GM12872 (cell line): Measurements from ENCODE around the gene EGFL6.

Experiments
- TF ChIP-seq, protein P1 (sequence below): IDR thresholded peaks from 3 replicates; pipeline ENCODE4 v1.5.1; 2011; ENCODE audit warnings: low read depth, mild to moderate bottlenecking, low read length, moderate library complexity; ENCODE audit not compliant: insufficient read depth

Gene EGFL6

DNA sequence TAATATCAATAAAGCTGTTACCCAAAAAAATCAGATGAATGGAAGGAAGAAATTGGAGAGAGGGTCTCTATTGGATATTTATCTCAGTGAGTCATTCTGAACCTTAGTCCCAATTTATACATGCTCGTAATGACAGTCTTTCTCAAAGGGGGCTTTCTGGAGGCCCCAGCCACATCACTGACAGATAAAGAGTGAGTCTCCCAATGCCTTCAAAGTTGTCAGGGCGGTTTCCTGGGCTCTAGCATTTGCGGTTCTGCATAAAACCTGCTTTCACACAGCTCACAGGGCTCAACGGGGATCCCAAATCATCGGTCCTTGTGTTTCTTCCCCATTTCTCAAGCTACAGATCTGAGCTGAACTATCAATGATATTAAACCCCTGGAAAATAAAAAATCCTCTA is 100.8 kb downstream of the EGFL6 start:
- TF ChIP-seq, protein P1, sequence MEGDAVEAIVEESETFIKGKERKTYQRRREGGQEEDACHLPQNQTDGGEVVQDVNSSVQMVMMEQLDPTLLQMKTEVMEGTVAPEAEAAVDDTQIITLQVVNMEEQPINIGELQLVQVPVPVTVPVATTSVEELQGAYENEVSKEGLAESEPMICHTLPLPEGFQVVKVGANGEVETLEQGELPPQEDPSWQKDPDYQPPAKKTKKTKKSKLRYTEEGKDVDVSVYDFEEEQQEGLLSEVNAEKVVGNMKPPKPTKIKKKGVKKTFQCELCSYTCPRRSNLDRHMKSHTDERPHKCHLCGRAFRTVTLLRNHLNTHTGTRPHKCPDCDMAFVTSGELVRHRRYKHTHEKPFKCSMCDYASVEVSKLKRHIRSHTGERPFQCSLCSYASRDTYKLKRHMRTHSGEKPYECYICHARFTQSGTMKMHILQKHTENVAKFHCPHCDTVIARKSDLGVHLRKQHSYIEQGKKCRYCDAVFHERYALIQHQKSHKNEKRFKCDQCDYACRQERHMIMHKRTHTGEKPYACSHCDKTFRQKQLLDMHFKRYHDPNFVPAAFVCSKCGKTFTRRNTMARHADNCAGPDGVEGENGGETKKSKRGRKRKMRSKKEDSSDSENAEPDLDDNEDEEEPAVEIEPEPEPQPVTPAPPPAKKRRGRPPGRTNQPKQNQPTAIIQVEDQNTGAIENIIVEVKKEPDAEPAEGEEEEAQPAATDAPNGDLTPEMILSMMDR = no peak

DNA sequence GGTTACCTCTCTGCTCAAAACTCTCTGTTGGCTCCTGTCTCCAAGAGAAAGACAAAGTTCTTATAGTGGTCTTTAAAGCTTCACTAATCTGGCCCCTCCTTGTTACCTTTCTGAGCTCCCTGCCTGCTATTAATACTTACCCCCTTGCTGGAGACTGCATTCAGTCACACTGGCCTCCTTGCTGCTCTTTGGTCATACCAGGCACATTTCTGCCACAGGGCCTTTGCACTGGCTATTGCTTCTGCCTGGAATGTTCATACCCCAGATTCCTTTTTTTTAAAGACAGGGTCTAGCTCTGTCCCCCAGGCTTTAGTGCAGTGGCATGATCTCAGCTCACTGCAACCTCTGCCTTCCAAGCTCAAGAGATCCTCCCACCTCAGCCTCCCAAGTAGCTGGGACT is 103.6 kb downstream of the EGFL6 start:
- TF ChIP-seq, protein P1 = no peak

DNA sequence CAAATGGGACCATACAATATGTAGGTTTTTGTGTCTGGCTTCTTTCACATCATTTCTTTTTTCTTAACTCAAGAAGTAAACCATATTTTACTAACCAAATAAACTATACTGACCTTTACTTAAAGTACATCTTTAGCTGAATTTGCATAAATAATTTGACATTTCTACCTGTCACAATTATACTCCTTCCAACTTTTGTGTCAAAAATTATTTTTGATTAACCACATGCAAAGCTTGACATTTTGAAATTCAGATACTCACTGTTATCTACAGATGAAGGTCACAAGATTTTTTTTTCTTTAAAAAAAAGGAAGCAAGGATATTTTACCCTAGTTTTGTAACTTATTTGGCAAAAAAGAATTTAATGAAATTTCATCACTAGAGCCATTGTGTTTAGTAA is 107.5 kb downstream of the EGFL6 start:
- TF ChIP-seq, protein P1 = no peak

DNA sequence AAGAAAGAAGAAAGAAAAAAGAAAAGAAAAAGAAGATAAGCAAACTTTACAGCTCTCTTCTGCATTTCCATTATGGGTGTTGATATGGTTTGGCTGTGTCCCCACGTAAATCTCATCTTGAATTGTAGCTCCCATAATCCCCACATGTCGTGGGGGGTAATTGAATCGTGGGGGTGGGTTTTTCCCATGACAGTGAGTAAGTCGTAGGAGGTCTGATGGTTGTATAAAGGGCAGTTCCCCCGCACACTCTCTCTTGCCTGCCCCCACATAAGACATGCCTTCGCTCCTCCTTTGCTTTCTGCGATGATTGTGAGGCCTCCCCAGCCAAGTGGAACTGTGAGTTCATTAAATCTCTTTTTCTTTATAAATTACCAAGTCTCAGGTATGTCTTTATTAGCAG is 112.2 kb downstream of the EGFL6 start:
- TF ChIP-seq, protein P1 = no peak
